Astrocyte (in vitro differentiated cells and primary cell): ENCODE results near the gene LRRC7. TPM values are rescaled to one million over a fixed set of nuclear protein-coding genes. Genes with fewer than 3 reads are reported as not detected.

ENCODE experiments used
- DNase-seq: peaks from one replicate; pipeline ENCODE4 v3.0.0-alpha.2; 2010; ENCODE audit warnings: low read depth
- FAIRE-seq: peaks from 2 replicates; lab custom pipeline; 2011; peaks lifted over from hg19 to GRCh38; lab: Jason Lieb, UNC
- H2AFZ ChIP-seq: 2 replicates; pipeline ENCODE4 v1.6.0; 2012; ENCODE audit warnings: low read depth, low read length, inconsistent platforms
- H3K27ac ChIP-seq: 2 replicates; pipeline ENCODE4 v1.5.1; 2011; ENCODE audit warnings: low read depth, low read length, inconsistent platforms
- H3K27me3 ChIP-seq: 2 replicates; pipeline ENCODE4 v1.6.0; 2011; ENCODE audit warnings: low read length, inconsistent platforms; ENCODE audit not compliant: insufficient read depth
- H3K36me3 ChIP-seq: 2 replicates; pipeline ENCODE4 v1.5.1; 2011; ENCODE audit warnings: low read length, inconsistent platforms; ENCODE audit not compliant: insufficient read depth
- H3K4me1 ChIP-seq: 2 replicates; pipeline ENCODE4 v1.5.1; 2011; ENCODE audit warnings: low read length, inconsistent platforms; ENCODE audit not compliant: insufficient read depth
- H3K4me2 ChIP-seq: 2 replicates; pipeline ENCODE4 v1.6.0; 2012; ENCODE audit warnings: low read length, inconsistent platforms
- H3K4me3 ChIP-seq: 2 replicates; pipeline ENCODE4 v1.5.1; 2011; ENCODE audit warnings: low read depth, mild to moderate bottlenecking, low read length, inconsistent platforms; ENCODE audit not compliant: insufficient read depth
- H3K79me2 ChIP-seq: 2 replicates; pipeline ENCODE4 v1.6.0; 2012; ENCODE audit warnings: mild to moderate bottlenecking, low read length, inconsistent platforms; ENCODE audit not compliant: insufficient read depth
- H3K9ac ChIP-seq: 2 replicates; pipeline ENCODE4 v1.6.0; 2012; ENCODE audit warnings: mild to moderate bottlenecking, low read length, inconsistent platforms
- H3K9me3 ChIP-seq: 2 replicates; pipeline ENCODE4 v1.5.1; 2012; ENCODE audit warnings: low read depth, mild to moderate bottlenecking, low read length, inconsistent platforms; ENCODE audit not compliant: insufficient read depth
- H4K20me1 ChIP-seq: 2 replicates; pipeline ENCODE4 v1.6.0; 2012; ENCODE audit warnings: low read length, inconsistent platforms; ENCODE audit not compliant: insufficient read depth
- H3K27ac Mint-ChIP-seq: one replicate; pipeline ENCODE4 v1.8.0; 2021; ENCODE audit warnings: mild to moderate bottlenecking, mixed read lengths; ENCODE audit not compliant: unreplicated experiment
- H3K27me3 Mint-ChIP-seq: one replicate; pipeline ENCODE4 v1.8.0; 2021; ENCODE audit warnings: low read depth, mixed read lengths; ENCODE audit not compliant: unreplicated experiment
- H3K36me3 Mint-ChIP-seq: one replicate; pipeline ENCODE4 v1.8.0; 2021; ENCODE audit warnings: low read depth, mixed read lengths; ENCODE audit not compliant: unreplicated experiment
- H3K4me1 Mint-ChIP-seq: one replicate; pipeline ENCODE4 v1.8.0; 2021; ENCODE audit warnings: low read depth, mixed read lengths; ENCODE audit not compliant: unreplicated experiment
- H3K4me3 Mint-ChIP-seq: one replicate; pipeline ENCODE4 v1.8.0; 2021; ENCODE audit warnings: mild to moderate bottlenecking, moderate library complexity, mixed read lengths; ENCODE audit not compliant: unreplicated experiment
- H3K9me3 Mint-ChIP-seq: one replicate; pipeline ENCODE4 v1.8.0; 2021; ENCODE audit warnings: mild to moderate bottlenecking, mixed read lengths; ENCODE audit not compliant: unreplicated experiment
- EZH2 ChIP-seq: IDR thresholded peaks from 2 replicates; pipeline ENCODE4 v1.6.1; 2012; ENCODE audit warnings: mild to moderate bottlenecking, low read length, inconsistent platforms; ENCODE audit not compliant: insufficient read depth
- total RNA-seq: library from RNA; stranded (reverse); gene quantifications from 2 replicates; pipeline ENCODE4 v1.2.1, GENCODE V29; 2021
- TF ChIP-seq, protein P1 (sequence below): IDR thresholded peaks from 2 replicates; pipeline ENCODE4 v1.5.1; 2011; ENCODE audit warnings: low read depth, mild to moderate bottlenecking, inconsistent platforms, low read length, moderate library complexity; ENCODE audit not compliant: insufficient read depth

The LRRC7 gene
- total RNA-seq, 1 donor from 2014 or later: 0.27 TPM

DNA sequence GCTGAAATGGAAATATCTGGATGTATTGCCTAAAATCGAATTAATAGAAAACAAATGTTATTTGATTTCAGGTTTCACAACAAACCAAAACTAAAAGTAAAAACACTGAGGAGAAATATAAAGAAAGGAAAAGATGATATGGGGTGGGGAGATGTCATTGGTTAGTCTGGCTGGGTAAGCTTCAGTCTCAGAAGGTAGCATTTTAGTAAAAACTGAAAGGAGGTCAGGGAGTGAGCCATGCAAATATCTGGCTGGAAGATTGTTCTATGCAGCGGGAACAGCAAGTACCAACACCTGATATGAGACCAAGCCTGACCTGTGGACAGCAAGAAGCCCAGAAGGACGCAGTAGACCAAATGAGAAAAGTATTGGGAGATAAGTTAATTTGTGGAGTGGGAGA, 373.1 kb downstream of the LRRC7 start:
- no peak overlapping the region for H2AFZ ChIP-seq
- no peak for DNase-seq
- H4K20me1 ChIP-seq: no peaks in the 10 kb centered on the region
- no peak overlapping the region for H3K4me2 ChIP-seq
- H3K9me3 ChIP-seq: no peaks in the 10 kb centered on the region
- Mint-ChIP-seq H3K4me3 (no peak overlapping the region), H3K9me3 (no peaks in the 10 kb centered on the region), H3K4me1 (no peaks in the 10 kb centered on the region), H3K36me3 (no peaks in the 10 kb centered on the region), H3K27ac (no peak overlapping the region), H3K27me3 (no peaks in the 10 kb centered on the region)
- H3K4me3 ChIP-seq: no peak overlapping the region
- no peaks in the 10 kb centered on the region for H3K27me3 ChIP-seq
- H3K27ac ChIP-seq: no peak overlapping the region
- H3K4me1 ChIP-seq: no peaks in the 10 kb centered on the region
- no peaks in the 10 kb centered on the region for H3K79me2 ChIP-seq
- no peaks in the 10 kb centered on the region for H3K36me3 ChIP-seq
- no peak overlapping the region for H3K9ac ChIP-seq
- no peak for TF ChIP-seq EZH2
- TF ChIP-seq, protein P1, sequence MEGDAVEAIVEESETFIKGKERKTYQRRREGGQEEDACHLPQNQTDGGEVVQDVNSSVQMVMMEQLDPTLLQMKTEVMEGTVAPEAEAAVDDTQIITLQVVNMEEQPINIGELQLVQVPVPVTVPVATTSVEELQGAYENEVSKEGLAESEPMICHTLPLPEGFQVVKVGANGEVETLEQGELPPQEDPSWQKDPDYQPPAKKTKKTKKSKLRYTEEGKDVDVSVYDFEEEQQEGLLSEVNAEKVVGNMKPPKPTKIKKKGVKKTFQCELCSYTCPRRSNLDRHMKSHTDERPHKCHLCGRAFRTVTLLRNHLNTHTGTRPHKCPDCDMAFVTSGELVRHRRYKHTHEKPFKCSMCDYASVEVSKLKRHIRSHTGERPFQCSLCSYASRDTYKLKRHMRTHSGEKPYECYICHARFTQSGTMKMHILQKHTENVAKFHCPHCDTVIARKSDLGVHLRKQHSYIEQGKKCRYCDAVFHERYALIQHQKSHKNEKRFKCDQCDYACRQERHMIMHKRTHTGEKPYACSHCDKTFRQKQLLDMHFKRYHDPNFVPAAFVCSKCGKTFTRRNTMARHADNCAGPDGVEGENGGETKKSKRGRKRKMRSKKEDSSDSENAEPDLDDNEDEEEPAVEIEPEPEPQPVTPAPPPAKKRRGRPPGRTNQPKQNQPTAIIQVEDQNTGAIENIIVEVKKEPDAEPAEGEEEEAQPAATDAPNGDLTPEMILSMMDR: no peak
- FAIRE-seq: no peak

DNA sequence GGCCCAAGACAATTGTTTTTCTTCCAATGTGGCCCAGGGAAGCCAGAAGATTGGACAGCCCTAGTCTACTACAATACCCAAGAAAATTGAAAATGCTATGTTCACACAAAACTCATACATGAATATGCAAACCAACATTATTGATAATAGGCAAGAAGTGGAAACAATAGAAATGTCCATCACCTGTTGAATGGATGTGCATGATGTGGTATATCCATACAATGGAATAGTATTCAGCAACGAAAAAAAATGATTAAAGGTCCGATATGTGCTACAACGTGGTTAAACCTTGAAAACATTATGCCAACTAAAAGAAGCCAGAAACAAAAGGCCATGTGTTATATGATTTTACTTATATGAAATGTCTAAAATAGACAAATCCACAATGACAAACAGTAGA, 375.3 kb downstream of the LRRC7 start:
- Mint-ChIP-seq H3K4me3 (no peak overlapping the region), H3K4me1 (peaks cover 3% of the 10 kb centered on the region), H3K36me3 (no peaks in the 10 kb centered on the region), H3K27ac (no peak overlapping the region), H3K27me3 (no peaks in the 10 kb centered on the region), H3K9me3 (no peaks in the 10 kb centered on the region)
- FAIRE-seq: no peak
- H3K36me3 ChIP-seq: no peaks in the 10 kb centered on the region
- no peak overlapping the region for H3K4me3 ChIP-seq
- H3K27ac ChIP-seq: no peak overlapping the region
- no peaks in the 10 kb centered on the region for H3K27me3 ChIP-seq
- no peak overlapping the region for H3K9ac ChIP-seq
- H3K79me2 ChIP-seq: no peaks in the 10 kb centered on the region
- no peaks in the 10 kb centered on the region for H4K20me1 ChIP-seq
- H3K4me2 ChIP-seq: no peak overlapping the region
- H3K4me1 ChIP-seq: no peaks in the 10 kb centered on the region
- TF ChIP-seq EZH2: no peak
- TF ChIP-seq, protein P1: no peak
- no peak overlapping the region for H2AFZ ChIP-seq
- H3K9me3 ChIP-seq: no peaks in the 10 kb centered on the region
- DNase-seq: no peak

DNA sequence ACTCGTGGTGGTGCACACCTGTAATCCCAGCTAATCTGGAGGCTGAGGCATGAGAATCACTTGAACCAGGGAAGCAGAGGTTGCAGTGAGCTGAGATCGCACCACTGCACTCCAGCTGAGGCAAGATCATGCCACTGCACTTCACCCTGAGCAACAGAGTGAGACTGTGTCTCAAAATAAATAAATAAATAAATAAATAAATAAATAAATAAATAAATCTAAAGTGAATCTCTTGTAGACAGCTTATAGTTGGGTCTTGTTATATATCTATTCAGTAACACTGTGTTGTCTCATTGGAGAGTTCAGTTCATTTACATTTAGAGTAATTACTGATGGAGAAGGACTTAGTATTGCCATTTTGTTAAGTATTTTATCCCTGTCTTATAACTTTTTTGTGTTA, 379.2 kb downstream of the LRRC7 start:
- Mint-ChIP-seq H3K4me3 (no peak overlapping the region), H3K36me3 (no peaks in the 10 kb centered on the region), H3K4me1 (peaks cover 3% of the 10 kb centered on the region), H3K9me3 (no peaks in the 10 kb centered on the region), H3K27ac (no peak overlapping the region), H3K27me3 (no peaks in the 10 kb centered on the region)
- TF ChIP-seq, protein P1: no peak
- no peak for TF ChIP-seq EZH2
- H3K9me3 ChIP-seq: no peaks in the 10 kb centered on the region
- no peak for FAIRE-seq
- no peak overlapping the region for H3K9ac ChIP-seq
- H3K4me3 ChIP-seq: no peak overlapping the region
- no peak for DNase-seq
- no peak overlapping the region for H2AFZ ChIP-seq
- H3K27ac ChIP-seq: no peak overlapping the region
- H3K4me2 ChIP-seq: no peak overlapping the region
- H3K36me3 ChIP-seq: no peaks in the 10 kb centered on the region
- H3K27me3 ChIP-seq: no peaks in the 10 kb centered on the region
- H3K79me2 ChIP-seq: no peaks in the 10 kb centered on the region
- H3K4me1 ChIP-seq: no peaks in the 10 kb centered on the region
- no peaks in the 10 kb centered on the region for H4K20me1 ChIP-seq
